NT2/D1 (cell line): ENCODE results near the gene DALRD3.

ENCODE experiments used
- SUZ12 ChIP-seq: IDR thresholded peaks from 2 replicates; pipeline ENCODE4 v1.6.1; 2011; ENCODE audit not compliant: insufficient read length, insufficient read depth; ENCODE audit errors: extremely low read depth
- YY1 ChIP-seq: IDR thresholded peaks from 2 replicates; pipeline ENCODE4 v1.6.1; 2011; ENCODE audit not compliant: insufficient read length, insufficient read depth
- ZNF274 ChIP-seq: IDR thresholded peaks from 2 replicates; pipeline ENCODE4 v1.6.1; 2011; ENCODE audit warnings: mild to moderate bottlenecking, low read depth, low read length

GRCh38 chr3:48966876-48967361, 51.5 kb downstream of the DALRD3 start:
- TF ChIP-seq YY1 (no peak), SUZ12 (no peak), ZNF274 (no peak)
